Measurements from ENCODE around the gene KRT75.

DNA sequence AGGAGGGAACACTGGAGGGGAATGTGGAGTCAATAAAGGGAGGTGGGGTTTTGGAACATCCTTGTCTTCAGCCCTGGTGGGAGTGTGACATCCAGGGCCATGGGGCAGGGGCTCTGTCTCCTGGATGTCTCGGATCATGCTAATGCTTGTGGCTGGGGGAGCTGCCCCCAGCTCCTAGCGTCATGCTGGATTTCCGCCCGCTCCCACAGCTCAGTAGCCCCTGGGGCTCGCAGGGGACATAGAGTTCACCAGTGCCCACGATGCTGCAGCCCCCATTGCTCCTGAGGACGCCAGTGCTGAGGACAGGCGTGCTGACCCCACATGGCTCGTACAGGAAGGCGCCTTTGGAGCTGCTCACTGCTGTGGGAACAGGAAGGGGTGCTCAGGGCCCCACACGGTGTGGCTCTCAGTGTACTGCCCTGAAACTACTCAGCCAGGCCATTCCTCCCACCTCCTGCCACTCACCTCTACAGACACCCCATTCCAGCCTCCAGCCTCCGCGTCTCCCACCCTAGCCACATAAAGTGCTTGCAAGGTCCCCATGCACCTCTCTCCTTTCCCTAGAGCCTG is 39.2 kb downstream of the KRT75 start:
- no peak for TF ChIP-seq POLR2AphosphoS5 (IDR thresholded peaks at IDR 0.05; ENCODE audit: low read depth, low read length)
- no peak for TF ChIP-seq POLR2A (IDR thresholded peaks at IDR 0.05; ENCODE audit: low read depth, low read length)

All from GM12892 (cell line).